ENCODE measurements around the gene VIPR2.
"Not testable (repeated sequence)": the region's sequence is repeated elsewhere in the genome, so short reads cannot be mapped to it uniquely, and the experiment has no call there.

VIPR2 gene

DNA sequence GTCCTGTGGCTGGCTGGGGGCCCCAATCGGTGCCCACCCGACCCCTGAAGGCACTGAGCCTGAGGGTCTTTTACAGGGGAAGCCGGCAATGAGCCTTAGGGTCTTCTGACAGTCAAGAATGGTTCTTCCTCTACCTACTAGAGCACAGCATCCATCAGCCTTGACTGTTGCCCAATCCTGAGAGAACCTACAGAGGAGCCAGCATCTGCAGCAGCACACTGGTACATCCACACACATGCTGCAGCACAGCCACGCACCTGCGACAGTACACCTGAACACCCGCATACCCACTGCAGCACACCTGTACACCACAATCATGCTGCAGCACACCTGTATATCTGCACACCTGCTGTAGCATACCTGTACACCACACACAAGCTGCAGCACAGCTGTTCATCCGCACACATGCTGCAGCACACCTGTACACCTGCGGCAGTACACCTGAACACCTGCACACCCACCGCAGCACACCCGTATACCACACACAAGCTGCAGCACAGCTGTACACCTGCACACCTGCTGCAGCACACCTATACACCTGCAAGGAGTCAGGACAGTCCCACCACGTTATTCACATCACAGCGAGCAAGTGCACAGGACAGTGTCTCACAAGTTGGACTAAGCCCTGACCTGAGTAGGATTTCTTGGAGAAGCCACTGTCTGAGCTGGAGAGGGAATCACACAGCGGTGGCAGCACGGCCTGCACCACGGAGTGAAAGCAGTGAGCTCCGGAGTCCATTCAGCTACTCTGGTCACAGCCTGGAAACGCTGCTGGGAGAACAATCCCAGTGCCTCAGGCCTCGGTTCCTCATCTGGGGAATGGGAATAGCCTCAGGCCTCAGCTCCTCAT, 56.4 kb downstream of the VIPR2 start:
- FAIRE-seq = no peak

DNA sequence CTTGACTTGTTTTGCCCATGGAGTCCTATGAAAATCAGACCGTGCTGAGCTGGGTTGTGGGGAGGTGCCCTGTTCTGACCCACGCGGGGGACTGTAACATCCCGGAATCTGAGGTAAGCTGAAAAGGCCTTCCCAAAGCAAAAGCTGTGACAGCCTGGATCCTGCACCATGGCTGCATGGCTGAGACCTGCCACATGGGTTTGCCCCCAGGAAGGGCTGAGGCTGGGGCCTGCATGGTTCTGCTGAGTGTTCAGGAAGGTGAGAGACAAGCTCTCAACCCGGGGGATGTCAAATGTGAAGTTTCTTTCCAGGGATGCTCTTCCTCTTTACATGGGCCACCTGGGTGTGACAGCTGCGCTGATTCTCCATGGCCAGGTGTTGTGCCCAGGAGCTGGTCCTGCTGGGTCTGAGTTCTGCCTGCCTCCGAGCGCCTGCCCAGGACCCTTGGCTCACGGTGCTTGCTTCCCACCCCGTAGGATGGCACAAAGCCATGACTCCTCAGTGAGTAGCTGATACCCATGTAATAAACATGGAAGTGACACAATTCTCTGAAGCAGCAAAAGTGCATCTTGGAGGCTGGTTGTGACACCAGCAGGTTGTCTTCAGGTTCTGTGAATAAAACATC, 58.3 kb downstream of the VIPR2 start:
- FAIRE-seq = no peak

DNA sequence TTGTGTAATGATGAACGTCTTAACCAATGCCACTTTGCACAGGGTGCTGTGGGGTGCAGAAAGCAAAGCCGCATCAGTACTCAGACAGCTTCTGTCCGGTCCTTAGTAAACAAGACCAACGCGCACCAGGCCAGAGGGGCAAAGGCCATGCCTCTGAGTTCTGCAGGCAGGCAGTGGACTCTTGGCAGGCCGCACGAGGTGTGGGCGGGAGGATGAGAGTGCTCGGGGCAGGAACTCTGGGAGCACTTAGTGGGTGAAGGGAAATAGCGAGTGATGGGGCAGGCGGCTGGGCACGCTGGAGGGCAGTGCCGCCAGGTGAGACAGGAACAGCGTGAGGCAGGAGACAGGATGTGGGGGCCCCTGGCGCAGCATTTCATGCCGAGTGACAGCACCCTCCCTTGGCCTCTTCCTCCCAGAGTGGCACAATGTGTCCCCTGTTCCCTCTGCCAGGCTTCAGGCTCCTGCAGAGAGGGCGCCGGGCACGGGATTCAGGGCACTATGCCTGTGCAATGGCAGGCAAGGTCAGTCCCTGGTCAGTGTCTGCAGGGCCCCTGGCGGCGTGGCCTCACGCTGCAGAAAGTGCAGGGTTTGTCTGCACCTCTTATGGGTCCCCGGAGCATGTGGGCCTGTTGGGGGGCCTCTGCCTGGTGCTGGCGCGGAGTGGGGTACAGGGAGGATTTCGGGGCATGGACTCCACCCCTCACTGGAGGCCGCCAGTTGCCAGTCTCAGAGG, 60.4 kb downstream of the VIPR2 start:
- FAIRE-seq = no peak

DNA sequence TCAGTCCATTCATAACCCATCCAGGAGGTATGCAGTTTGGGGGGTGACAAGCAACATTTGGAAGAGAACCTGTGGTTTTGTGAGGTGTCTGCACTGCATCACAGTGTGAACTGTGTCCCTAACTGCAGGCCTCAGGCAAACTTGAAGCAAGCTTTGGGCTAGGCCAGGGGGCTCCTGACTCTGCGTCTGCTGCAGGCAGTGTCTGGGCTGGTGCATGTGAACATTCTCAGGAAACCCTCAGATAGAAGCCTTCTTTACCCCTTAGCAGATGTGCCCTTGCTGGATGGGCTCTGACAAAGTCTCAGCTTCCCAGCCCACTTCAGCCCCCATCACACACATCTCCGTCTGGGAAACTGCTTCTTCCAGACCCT, 61.0 kb downstream of the VIPR2 start:
- no peak for FAIRE-seq

- no peak for FAIRE-seq
Measured at GRCh38 chr7:159083001-159083697, 61.5 kb downstream of the VIPR2 start.

GRCh38 chr7:159082075-159082474, 62.6 kb downstream of the VIPR2 start:
- not testable (repeated sequence) for FAIRE-seq

DNA sequence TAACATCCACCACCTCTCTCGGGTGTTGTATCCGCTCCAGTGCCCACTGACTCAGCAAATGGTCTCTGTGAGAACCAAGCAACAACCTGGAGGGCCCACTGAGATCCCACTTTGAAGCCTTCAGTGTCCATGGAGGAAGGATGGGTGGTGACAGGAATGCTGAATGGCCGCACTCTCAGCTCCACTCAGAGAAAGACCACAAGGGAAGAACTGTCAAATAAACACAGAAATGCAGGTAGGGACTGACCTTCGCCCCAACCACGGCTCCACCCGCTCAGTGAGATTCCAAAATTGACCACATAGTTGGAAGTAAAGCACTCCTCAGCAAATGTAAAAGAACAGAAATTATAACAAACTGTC, 65.8 kb downstream of the VIPR2 start:
- FAIRE-seq = no peak

DNA sequence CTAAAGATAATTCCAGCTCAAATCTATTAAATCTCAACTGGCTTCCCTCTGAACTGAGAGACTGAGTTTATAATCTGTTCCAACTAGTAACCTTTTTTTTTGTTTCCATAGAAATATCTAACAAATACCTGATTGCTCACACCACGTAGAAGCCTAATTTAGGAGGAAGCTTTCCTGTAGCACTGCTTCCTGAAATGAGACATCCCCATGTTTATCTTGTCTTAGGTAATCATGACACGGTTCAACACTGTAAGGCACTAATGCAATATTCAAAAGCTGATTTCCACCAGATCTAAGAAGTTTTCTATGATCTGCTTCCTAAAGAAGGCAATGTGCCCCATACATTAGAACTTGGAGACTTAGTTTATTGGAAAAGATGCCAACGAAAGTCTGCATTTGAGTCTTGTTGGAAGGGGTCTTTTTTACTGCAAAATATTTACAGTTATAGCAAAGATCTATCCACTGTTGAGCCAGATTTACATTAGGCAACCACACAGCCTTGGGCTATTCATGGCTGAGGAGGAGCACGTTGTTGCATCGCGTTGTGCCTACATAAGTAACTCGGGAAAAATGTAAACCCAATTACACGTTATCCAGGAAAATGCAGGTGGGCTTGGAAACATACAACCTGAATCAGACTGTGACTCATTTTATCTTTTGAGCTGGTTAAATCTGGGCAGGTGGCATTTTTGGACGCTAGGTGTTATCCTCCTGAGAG, 66.3 kb downstream of the VIPR2 start:
- no peak for FAIRE-seq

- no peak for FAIRE-seq
Measured at GRCh38 chr7:159076333-159076732, 68.3 kb downstream of the VIPR2 start.

- FAIRE-seq = no peak
Measured at GRCh38 chr7:159075563-159076238, 69.0 kb downstream of the VIPR2 start.

DNA sequence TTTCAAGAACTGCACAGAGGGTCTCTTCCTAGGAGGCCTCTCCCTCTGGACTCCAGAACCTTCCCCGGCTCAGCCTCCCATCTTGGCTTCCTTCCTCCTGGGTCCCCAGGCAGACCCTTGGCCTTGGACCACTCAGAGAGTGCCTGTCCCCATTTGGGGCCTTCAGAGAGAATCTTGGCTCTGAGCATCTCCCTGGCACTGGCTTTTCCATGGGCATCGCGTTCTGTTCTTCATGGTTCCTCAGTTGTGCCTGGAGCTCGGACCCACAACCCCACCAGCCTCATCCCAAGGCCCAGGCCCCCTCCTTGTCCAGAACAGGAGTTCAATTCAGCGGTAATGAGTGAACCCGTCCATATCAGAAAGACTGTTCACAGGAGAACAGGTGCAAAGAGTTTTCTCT, 73.4 kb downstream of the VIPR2 start:
- FAIRE-seq = no peak

DNA sequence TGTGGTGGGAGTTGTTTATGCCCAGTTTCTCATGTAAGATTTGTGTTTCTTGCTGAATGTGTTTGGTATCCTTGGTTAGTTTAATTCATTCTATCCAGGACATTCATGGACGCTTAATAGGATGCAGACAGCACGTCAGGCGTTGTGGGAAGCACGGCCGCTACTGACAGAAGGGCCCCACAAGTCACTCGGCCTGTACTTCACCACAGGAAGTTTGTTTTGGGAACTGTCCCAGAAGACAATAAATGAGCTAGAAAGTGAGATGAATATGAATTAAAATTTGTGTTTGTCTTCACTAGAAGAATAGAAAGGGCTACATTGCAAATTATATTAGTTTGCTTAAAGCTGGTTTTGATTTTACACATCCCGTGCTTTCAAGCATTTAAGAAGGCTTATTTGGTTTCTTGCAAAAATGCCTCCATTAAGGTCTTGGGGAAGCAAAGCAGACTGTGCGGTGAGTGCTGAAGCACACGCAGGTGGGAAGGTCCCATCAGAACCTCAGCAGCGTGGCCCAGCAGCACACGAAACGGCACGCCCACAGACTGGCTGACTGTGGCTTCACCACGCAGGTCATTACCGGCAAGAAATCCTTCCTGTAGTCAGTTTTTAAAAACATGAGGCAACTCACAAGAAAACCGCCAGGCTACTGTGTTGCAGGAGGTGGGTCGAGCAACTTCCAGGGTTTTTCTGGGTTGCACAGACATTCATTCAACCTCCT, 74.1 kb downstream of the VIPR2 start:
- FAIRE-seq = no peak

DNA sequence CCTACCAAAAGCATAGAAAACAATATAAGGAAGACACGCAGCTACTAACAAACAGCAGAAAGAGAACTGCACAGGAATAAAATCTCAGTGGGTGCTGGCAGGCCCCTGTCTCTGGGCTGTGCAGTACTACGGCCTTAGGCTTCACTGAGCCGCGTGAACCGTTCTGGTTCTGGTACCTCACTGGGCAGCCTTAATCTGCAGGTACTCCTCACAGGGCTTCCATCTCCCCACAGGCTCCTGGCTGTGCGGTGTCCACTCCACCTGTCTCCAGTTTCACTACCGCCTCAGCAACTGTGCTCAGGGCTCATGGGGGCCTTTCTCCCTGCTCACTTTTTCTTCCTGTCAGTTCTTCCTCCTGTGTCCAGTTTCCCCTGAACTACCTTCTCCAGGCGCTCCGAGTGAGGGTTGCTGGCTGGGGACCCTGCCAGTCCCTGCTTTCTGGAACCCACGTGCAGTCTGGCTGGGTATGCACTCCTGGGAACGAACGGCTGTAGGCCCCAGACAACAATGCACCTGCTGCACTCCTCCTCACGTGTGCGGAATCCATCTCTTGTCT, 75.7 kb downstream of the VIPR2 start:
- FAIRE-seq = no peak

GRCh38 chr7:159068488-159068811, 76.2 kb downstream of the VIPR2 start:
- FAIRE-seq = no peak

GRCh38 chr7:159067576-159068487, 76.8 kb downstream of the VIPR2 start:
- FAIRE-seq = no peak

- no peak for FAIRE-seq
Measured at GRCh38 chr7:159066816-159067575, 77.7 kb downstream of the VIPR2 start.

- FAIRE-seq = no peak
Measured at GRCh38 chr7:159065852-159066480, 78.7 kb downstream of the VIPR2 start.

- no peak for FAIRE-seq
Measured at GRCh38 chr7:159064816-159065510, 79.7 kb downstream of the VIPR2 start.
